Stimulated activated CD4-positive, alpha-beta T cell treated with anti-CD3 and anti-CD28 coated beads, Interleukin-12 subunit alpha, Interleukin-12 subunit beta, amount 100 ng/mL, for 24 hours (primary cell): ENCODE measurements around the gene DTX1.
A peak's percentile ranks its signal among the peaks of the same experiment; 100 is the strongest.

Source experiments
- DNase-seq, 2 experiments: peaks; one replicate each; pipeline ENCODE4 v3.0.0-alpha.2; 2020; ENCODE audit warnings: low read depth in 2 of 2

Gene DTX1

DNA sequence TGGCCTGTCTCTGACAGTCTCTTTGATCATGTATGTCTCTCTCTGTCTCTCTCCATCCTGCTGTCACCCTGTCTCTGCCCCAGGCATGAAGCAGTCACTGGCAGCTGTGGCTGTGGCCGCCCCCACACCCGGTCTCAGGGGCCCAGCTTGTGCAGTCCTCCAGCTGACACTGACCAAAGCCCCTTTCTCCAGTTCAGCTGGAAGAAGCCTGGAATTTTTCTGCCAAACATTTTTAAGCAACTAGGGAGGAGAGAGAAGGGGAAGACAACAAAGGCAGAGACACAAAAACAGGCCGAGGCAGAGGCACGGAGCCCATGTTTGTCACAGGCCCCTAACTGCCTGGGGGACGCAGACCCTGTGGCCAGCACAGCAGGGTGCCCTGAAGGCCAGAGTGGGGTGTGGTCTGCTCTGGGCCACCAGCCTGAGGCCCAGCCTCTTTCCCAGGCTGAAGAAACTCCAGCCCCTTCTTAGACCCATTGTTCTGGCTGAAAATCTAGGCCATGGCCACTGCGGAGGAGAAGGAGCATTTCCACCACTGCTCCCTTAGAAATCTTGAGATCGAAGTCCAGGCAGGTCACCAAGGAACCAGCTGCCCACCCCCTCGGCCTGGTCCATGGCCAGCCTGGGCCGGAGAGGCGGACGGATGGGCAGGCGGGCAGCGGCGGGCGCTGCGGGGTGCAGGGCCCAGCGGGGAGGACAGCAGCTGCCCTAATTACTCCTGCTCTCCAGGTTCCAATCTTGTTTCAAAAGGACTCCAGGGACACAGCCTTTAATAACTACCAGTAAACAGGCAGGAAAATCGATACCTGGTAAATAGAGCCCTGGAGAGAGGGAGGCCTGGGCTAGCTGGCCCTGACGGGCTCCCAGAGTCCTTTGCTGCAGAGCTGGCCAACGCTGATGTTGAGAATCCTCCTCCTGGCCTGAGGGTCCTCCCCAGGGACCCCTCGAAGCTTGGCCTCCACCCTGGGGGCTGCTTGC lies 14.9 kb downstream of the DTX1 start:
- no peak for DNase-seq

DNA sequence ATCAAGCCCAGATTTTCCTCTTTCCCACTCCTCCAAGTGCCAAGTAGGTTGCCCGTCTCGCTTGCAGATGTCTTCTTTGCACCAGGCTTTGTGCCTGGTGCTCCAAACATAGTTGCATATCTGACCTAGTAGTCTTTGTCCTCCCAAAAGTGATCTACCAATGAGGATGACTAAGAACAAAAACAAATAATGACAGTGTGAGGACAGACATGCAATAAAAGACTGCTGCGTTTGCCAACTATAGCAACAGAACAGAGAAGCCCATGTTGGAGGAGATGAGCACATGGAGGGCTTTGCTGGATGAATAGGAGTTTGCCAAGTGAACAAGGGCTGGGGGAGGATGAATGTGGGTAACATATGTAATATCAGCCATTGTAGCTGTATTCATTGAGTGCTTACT lies 15.6 kb downstream of the DTX1 start:
- no peak for DNase-seq

DNA sequence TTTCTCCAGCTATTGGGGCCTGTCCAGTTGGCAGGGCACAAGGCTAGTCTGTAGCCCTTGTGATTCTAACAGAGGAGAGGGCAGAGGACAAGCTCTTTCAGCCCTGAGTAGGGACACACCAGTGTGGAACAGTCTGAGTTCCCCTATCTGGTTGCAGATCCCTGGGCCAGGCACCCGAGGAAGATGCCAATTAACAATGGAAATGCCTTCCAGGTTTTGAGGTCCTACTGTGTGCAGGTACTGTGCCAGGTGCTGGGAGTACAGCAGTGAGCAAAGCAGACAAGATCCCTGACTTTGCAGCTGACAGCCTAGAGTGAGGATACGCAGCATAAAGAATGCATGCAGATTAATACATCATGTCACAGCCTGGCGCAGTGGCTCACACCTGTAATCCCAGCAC lies 17.1 kb downstream of the DTX1 start:
- DNase-seq: no peak

DNA sequence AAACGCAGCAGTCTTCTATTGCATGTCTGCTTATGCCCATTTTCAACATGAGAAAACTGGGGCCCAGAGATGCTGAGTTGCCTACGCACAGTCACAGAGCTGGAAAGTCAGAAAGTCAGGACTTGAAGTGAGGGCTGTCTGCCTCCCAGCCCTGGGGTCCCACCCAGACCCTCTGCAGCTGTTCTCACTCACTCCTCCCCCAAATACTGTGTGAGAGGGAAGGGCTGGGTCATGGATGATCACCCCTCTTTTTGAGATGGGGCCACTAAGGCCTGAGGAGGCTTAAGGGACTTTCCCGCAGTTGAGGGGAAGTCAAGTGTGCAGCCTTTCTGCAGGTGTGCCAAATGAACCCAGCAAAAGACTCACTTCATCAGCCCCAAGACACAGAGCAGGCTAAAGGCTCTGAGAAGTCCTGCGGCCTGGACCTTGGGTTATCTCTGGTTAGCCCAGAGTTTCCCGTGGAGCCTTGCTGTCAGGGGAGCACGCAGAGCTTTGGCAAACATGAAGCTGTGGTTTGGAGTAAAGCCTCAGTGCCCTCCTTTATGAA lies 18.7 kb downstream of the DTX1 start:
- DNase-seq: no peak

DNA sequence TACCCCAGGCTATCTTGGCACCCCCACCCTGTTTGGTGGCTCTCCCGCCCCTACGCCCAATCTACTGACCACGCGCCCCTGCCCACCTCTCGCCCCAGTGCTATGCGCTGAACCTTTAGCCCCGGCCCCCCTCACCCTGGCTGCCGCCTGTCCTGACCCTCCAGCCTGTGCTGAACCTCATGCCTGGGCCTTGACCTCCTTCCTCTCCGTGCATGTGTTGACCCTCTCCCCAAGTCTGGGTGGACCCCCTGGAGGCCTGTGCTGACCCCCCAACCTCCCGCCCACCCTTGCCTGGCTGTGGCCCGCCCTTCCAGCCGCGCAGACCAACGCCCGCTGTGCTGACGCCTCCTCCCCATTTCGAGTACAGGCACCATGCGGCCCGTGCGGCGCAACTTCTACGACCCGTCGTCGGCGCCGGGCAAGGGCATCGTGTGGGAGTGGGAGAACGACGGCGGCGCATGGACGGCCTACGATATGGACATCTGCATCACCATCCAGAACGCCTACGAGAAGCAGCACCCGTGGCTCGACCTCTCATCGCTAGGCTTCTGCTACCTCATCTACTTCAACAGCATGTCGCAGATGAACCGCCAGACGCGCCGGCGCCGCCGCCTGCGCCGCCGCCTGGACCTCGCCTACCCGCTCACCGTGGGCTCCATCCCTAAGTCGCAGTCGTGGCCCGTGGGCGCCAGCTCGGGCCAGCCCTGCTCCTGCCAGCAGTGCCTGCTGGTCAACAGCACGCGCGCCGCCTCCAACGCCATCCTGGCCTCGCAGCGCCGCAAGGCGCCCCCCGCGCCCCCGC lies 20.7 kb downstream of the DTX1 start:
- DNase-seq: no peak

DNA sequence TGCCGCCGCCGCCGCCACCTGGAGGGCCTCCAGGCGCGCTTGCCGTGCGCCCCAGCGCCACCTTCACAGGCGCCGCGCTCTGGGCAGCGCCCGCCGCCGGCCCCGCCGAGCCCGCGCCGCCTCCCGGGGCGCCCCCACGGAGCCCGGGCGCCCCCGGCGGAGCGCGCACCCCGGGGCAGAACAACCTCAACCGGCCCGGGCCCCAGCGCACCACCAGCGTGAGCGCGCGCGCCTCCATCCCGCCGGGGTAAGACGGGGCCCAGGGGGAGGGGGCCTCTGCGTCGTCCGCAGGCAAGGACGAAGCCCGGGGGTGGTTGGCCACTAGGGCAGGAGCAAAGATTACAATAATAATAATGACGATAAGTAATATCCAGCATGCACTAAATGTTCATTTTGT lies 21.3 kb downstream of the DTX1 start:
- no peak for DNase-seq

DNA sequence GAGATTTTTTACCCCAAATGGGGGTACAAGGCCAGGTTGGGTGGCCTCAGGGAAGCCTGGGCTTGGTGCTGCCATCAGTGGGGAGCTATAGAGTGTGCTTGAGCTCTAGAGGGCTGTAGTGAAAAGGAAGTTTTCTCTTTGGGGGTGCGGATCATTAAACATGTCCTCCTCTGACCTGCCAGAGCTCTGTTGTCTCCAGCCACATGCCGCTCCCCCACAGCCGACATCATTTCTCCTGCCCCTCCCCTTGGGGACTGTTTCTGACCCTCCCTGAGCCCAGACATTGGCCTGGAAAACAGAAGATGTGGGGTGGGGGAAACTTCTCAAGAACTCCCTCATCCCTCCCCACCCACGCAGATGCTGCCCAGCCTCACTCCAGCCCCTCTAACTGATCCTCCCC lies 25.3 kb downstream of the DTX1 start:
- no peak for DNase-seq

DNA sequence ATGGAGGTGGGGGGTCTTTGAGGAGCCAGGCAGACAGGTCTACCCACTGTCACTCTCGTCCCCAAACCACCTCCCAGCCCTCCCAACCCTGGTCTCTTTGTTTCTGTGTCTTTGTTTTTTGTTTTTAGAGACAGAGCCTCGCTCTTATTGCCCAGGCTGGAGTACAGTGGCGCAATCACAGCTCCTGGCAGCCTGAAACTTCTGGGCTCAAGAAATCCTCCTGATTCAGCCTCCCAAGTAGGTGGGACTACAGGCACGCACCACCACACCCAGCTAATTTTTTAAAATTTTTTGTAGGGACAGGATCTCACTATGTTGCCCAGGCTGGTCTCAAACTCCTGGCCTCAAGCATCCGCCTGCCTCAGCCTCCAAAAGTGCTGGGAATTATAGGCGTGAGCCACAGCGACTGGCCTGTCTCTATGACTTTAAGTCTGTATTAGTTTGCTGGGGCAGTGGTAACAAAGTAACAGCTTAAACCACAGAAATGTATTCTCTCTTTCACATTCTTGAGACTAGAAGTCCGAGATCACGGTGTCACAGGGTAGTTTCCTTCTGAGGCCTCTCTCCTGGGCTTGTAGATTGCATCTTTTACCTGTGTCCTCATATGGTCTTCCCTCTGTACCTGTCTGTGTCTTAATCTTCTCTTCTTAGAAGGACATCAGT lies 26.1 kb downstream of the DTX1 start:
- no peak for DNase-seq

DNA sequence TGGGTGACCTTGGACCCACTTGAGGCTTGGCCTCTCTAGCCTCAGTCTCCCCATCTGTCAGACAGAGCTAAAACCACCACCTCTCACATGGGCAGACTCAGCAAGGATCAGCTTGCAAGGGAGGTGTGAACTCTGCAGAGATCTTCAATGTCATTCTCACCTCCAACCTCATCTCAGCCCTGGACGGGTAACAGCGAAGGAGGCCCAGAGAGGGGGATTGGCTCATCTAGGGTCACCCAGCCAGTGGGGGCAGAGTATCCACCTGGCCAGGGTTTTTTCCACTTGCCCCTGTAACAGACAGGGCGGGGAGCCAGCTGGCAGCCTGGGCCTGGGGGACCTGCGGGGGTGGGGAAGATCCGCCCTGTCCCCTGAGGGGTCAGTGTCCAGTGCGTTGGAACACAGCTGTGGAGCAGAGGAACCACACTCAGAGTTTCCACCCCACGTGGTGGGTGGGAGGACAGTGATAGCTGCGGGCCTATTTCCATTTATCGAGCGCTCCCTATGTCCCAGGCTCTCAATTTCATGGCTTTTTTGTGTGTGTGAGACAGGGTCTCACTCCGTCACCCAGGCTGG lies 27.4 kb downstream of the DTX1 start:
- DNase-seq: no peak

DNA sequence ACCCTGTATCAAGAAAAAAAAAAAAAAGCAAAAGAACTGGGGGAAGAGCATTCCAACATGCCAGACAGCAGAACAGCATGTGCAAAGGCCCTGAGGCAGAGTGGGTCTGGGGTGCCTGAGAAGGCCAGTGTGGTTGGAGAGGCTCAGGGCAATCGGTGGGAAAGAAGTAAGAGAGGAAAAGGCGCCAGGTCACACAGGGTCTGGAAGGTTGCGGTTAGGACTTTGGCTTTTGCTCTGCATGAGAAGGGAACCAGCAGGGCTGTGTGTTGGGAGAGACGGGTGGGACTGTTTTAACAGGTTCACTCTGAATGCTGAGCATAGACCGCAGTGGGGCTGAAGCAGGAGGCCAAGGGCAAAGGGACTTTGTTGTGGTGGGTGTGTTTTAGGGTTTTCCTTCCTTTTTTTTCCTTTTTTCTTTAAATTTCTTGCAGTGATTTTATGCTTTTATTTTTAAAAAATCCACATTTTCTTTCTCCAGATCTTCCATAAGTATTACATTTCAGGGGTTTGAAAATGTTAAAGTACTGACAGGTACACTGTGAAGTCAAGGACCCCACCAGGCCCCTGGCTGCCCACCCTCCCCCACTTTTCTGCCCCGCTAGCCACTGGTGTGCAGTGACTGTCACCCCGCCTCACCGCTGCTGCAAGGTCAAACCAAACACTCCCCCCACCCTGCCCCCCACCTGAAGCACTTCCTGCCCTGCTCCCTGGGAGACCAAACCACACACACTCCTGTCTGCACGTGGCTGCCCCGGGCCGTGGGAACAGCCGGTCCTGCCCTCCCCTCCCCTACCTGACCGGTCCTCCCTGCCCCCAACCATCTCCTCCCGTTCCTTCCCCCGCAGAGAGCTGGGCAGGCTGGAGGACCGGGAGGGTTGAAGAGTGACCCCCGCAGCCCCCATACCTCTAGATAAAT lies 30.0 kb downstream of the DTX1 start:
- no peak for DNase-seq

DNA sequence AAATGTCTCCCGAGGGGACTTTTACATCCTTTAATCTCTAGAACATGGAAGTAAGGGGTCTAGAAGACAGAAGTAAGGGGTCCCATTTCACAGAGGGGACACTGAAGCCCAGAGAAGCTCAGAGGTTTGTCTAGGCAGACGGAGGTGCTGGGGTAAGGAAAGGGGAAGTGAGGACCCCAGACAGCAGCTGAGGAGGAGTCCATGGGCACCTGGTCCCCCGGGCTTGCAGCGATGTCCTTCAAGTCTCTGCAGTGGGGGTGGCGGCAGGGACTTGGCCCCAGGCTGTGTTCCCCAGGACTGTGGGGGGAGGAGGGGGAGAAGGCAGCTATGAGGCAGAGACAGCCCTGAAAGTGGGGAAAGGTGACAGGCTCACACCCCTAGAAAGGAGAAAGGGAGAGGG lies 30.7 kb downstream of the DTX1 start:
- no peak for DNase-seq

DNA sequence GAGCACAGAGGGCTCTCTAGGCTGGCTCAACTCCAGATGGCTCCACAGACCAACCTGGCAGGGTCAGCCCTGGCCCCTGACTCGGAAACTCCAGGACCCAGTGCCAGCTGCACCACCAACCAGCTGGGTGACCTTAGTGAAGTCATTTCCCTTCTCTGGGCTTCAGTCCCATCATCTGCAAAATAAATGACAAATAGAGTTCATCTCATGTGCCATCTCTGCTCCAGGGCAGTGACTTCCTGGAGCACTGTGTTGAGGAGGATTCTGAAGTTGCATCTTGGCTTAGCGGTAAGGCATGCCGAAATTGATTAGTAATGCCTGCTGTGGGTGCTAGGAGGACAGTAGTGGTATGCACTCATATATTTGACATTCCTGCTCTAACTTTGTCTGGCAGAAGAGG lies 31.5 kb downstream of the DTX1 start:
- no peak for DNase-seq

DNA sequence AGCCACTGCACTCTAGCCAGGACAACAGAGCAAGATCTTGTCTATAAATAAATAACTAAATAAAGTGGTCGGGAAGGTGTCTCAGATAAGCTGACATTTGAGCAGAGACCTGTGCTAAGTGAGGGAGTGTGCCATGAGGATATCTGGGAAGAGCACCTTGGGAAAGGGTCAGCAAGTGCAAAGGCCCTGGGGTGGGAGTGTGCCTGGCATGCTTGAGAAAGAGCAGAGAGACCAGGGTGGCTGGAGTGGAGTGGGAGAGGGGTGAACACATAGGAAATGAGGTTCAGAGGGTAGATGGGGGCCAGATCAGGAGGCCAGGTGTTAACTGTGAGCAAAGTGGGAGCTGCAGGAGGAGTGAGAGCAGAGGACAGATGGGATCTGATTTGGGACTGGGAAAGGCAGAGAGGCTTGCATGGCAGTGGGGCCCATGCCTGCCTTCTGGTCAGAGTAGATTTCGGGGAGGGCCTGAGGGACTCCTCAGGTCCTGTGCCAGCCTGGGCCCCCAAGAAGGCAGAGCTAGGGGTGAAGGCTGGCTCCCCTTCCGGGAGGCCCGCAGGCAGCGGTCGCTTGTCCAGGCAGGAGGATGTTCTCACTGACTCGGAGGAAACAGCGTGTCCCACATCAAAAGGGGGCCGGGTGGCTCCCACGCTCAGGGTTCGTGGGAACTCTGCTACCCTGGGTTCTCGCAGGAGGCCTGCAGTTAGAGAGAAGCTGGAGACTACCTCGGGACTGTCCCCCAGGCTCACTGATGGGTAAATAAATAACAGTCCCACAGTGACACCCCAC lies 32.6 kb downstream of the DTX1 start:
- peak; percentile 46 to 60 for DNase-seq

DNA sequence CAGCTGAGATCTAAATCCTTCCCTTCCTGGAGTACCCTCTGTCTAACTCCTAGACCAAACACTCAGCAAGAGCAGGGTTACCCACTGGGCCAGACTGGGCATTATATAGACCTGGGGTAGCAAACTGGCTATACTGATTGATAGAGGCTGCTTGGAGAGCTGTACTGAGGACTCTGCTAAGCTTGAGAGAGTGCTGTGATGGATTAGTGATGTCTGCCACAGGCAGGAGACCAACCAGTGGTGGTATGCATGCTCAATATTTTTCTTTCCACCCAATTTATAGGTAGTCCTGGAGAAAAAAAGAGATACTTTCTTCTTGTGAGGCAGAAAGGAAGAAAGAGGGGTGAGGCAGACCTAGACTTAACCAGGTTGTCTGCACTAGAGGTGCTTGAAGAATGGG lies 33.3 kb downstream of the DTX1 start:
- DNase-seq: no peak

DNA sequence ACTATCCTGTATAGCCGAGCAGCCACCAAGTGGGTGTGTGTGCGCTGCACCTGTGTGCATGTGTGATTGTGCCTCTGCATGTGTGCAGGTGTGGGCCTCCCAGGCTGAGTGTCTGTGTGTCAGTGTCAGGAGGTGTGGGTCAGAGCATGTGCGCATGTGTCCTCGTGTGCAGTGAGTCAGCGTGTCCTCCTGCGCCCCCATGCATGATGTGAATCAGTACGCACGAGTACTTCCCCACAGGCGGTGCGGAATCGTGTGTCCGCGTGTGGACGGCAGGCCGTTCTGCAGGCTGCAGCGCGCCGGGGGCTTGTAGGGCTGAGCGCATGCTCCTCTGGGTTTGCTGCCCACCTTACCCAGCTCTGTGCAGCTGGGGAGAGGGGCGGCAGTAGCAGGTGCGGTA lies 34.2 kb downstream of the DTX1 start:
- no peak for DNase-seq

DNA sequence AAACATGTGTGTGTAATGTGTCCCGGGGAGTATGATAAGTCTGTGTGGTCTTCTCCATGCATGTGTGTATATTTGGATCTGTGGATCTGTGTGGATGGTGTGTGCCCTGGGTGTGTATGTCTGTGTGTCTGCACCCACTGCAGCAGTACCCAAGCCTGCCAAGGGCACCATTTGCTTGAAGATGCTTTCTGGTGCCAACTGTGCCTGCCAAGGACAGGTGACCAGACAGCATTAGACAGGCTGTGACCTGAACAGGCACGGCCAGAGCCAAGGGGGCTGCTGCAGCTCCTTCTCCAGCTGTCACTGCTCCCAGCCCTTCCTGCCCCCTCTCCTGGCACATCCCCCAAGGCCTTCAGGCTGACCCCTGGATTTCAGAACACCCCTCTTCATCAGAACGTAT lies 35.0 kb downstream of the DTX1 start:
- DNase-seq: no peak

DNA sequence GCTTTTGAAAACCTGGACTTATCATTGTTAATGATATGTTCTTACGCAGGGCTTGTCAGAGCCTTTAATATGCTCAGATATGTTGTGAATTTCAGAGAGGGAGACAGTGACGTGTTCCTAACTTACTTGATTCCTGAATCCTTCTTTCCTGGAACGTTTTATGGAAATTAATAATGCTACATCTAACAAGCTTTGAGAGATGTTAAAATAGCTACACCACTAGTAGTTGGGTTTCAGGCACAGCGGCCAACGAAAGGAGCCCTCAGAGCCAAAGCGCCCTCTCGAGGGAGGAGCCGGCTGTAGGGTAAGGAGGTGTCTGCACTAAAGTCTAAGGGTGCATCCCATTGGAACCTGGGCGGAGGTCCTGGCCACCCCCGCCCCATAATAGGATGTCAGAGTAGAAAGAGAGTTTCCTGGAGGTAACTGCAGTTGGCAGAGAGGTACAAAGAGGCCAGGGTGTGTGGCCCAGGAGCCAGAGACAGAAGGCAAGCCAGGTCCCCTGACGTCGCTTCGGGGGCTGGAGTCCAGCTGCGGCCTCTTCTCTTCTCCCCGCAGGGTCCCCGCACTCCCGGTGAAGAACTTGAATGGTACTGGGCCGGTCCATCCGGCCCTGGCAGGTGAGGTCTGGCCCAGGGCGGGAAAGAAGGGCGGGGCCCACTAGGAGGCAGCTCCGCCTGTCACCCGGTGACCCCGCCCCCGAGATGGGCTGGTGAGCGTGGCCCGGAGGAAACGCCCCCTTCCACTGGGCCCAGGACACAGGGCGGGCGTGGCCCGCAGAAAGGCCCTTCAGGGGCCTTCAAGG lies 36.3 kb downstream of the DTX1 start:
- DNase-seq: no peak

DNA sequence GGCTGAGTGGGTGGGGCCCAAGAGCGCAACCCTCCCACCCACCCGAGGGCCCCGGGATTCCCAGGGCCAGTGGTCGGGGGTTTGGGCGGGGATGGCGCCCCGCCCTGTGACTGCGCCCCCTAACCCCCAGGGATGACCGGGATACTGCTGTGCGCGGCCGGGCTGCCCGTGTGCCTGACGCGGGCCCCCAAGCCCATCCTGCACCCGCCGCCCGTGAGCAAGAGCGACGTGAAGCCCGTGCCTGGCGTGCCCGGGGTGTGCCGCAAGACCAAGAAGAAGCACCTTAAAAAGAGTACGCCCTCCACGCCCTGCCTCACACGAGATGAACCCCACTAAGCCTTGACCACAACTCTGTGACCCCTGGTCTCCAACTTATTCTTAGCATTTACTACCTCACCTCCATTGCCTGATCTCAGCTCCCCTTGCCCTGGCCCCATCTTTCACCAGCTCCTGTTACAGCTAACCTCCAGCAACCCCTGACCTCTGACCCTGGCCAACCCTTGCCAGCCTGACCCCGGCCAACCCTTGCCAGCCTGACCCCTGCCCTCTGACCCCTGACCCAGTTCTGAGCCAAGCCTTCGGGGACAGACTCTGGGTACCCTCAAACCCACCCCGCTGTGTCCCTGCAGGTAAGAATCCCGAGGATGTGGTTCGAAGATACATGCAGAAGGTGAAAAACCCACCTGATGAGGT lies 37.0 kb downstream of the DTX1 start:
- no peak for DNase-seq
